Measurements from ENCODE around the gene CCDC51.

CCDC51 gene

DNA sequence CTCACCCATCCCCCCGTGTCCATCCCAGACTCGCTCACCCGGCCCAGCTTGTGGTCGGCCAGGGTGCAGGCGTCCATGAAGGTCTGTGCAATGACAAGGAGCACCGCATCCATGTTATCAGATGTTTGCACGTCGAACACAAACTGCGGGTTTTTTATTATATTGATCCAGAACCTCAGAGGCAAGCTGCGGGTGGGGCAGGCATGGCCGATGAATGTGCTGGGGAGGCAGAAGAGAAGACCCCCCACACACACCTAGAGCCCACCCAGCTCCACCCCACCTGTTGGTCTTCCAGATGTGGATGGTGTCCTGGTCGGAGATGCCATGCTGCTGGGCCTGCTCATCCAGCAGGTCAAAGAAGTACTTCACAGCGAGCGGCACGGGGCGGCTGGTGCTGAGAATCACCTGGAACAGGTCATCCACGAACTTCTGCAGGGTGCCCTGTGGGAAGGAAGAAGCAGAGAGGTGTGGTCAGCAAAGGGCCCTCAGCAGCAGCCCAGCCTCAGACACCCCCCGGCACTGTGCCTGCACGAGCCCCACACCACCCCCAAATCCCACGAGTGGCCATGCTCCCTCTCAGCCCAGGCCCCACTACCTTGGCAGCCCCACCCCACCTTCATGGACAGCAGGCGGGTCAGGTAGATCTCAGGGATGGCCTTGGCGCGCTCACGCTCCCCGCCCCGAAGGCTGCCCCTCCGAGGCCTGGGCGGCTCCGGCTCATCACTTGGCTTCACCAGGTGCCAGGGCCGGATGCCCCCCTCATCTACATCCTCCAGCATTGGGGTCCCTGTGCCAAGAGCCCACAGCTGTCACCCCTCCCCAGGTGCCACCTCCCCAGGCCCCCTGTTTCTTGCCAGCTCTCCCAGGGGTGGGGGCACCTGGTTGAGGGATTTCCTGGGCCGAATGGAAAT is 30.4 kb downstream of the CCDC51 start:
- peaks cover 4% of the 10 kb centered on the region for H3K4me1 ChIP-seq (ENCODE audit: control insufficient read depth, insufficient read depth, low read length)
- H3K4me2 ChIP-seq (ENCODE audit: low read length): no peak overlapping the region
- no peaks in the 10 kb centered on the region for H3K27me3 ChIP-seq (ENCODE audit: control insufficient read depth, insufficient read depth, low read length)
- peaks cover 43% of the 10 kb centered on the region for H3K36me3 ChIP-seq (ENCODE audit: insufficient read depth, low read length)
- H3K9me3 ChIP-seq (replicated peaks; ENCODE audit: low read length): no peaks in the 10 kb centered on the region
- H3K4me3 ChIP-seq (ENCODE audit: low read length): no peak overlapping the region
- H3K9ac ChIP-seq (ENCODE audit: low read depth, low read length): no peak overlapping the region

DNA sequence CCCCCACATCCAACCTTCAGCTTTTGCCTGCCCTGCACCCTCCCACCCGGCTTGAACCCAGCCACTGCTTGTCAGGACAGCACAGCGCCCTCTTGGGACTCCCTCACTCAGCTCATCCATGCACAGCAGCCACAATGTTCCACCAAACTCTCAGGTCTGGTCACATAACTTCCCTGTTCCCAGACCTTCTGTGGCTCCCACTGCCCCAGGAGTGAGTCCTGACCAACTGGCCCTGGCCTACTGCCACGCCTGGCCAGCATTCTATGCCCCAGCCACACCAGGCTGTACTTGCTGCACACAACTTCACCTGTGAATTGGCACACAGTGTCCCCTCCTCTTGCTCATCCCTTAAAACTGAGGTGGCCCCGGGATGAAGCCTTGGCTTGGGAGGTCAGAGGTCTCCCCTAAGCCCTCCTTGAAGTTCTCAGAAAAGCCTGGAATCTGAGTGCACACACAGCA is 31.1 kb downstream of the CCDC51 start:
- Histone ChIP-seq H3K36me3 (ENCODE audit: insufficient read depth, low read length) (peaks cover 48% of the 10 kb centered on the region), H3K27me3 (ENCODE audit: control insufficient read depth, insufficient read depth, low read length) (no peaks in the 10 kb centered on the region), H3K9me3 (replicated peaks; ENCODE audit: low read length) (no peaks in the 10 kb centered on the region)

DNA sequence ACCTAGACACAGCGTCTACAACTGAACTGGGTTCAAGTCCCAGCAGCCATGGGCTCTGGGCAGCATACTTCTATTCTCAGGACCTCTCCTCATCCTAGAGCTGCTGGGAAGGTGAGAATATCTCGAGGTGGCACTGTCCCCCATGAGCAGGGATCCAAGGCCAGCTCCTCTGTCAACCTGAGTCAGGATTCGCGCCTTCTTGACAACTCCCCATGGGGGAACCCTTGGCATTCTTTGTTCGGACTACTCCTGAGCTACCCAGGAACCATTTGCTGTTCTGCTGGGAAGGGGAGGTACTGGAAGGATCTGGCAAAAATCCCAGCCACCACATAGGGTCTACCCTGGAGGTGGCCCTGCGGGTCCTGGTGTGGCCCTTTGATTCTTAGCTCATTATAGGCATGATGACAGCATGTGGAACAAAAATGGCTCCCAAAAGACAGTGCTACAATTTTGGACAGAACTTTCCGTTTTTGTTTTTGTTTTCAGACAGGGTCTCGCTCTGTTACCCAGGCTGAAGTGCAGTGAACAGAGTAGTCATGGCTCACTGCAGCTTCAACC is 32.3 kb downstream of the CCDC51 start:
- Histone ChIP-seq H3K4me3 (ENCODE audit: low read length) (no peak overlapping the region), H3K4me2 (ENCODE audit: low read length) (no peak overlapping the region), H3K4me1 (ENCODE audit: control insufficient read depth, insufficient read depth, low read length) (peaks cover 11% of the 10 kb centered on the region), H3K36me3 (ENCODE audit: insufficient read depth, low read length) (peaks cover 49% of the 10 kb centered on the region), H3K9me3 (replicated peaks; ENCODE audit: low read length) (no peaks in the 10 kb centered on the region), H3K27me3 (ENCODE audit: control insufficient read depth, insufficient read depth, low read length) (no peaks in the 10 kb centered on the region), H3K9ac (ENCODE audit: low read depth, low read length) (no peak overlapping the region)

More for the DNA sequence above, 31.1 kb downstream of the CCDC51 start:
- Histone ChIP-seq H3K9ac (ENCODE audit: low read depth, low read length) (no peak overlapping the region), H3K4me2 (ENCODE audit: low read length) (no peak overlapping the region), H3K4me1 (ENCODE audit: control insufficient read depth, insufficient read depth, low read length) (peaks cover 7% of the 10 kb centered on the region), H3K4me3 (ENCODE audit: low read length) (no peak overlapping the region)

DNA sequence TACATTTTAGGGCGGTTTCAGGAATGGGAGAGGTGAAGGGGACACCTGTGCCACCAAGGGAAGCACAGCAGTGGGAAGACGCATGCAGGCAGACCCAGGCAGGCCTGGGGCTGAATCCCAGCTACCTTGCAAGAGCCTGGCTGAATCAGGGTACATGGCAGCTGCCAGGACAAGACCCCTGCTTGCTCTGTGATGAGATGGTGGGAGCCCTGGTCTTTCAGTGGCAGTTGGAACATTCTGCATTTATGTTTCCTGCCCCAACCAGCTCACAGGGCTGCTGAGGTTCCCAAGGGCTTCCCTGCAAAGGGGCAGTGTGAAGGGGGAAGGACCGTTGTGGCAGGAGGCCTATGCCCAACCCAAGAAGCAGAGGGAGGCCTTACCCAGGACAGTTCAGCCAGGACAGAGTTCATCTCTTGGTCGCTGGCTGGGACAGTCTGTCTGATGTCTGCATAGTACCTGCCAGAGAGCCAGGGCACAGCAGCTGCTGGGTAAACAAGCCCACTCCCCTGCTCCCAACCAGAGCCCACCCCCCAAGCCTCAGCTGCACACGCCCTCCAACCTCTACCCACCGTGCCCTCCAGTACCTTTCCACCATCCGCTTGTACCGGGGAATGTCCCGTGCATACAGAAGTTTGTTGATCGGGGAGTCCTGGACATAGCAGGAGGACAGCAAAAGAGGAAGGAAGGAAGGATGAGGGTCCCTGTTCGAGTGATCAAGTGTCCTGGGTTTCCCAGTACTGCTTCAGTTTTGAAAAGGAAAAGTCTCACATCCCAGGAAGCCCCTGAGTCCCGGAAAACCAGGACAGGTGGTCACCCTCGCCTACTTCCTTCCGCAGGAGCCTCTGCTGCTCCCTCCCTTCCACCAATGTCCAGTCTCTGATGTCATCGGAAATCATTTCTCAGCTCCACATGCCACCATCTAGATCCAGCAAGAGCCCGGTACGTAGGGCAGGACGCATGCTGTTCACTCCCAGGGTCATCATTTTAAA is 33.2 kb downstream of the CCDC51 start:
- no peak overlapping the region for H3K4me3 ChIP-seq (ENCODE audit: low read length)
- H3K4me2 ChIP-seq (ENCODE audit: low read length): no peak overlapping the region
- H3K27me3 ChIP-seq (ENCODE audit: control insufficient read depth, insufficient read depth, low read length): no peaks in the 10 kb centered on the region
- peaks cover 41% of the 10 kb centered on the region for H3K36me3 ChIP-seq (ENCODE audit: insufficient read depth, low read length)
- no peaks in the 10 kb centered on the region for H3K9me3 ChIP-seq (replicated peaks; ENCODE audit: low read length)
- no peak overlapping the region for H3K9ac ChIP-seq (ENCODE audit: low read depth, low read length)
- peaks cover 20% of the 10 kb centered on the region for H3K4me1 ChIP-seq (ENCODE audit: control insufficient read depth, insufficient read depth, low read length)

DNA sequence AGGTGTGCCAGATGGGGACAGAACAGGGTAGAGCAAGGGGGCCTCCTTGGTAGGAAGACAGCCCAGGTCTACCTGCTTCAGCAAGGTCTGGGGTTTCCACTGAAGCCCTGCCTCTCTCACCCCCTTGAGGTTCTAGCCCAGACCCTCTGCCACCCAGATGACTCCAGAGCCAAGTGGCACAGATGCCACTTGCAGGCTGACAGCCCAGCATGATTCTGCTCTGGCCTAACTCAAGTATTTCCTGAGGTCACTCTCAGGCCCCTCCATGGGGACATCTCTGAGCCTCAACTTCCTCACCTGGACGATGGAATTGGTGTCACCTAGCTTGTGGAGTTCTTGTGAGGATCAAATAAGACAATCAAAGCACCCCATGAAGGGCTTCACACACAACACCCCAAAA is 33.9 kb downstream of the CCDC51 start:
- Histone ChIP-seq H3K9me3 (replicated peaks; ENCODE audit: low read length) (no peaks in the 10 kb centered on the region), H3K4me2 (ENCODE audit: low read length) (no peak overlapping the region), H3K36me3 (ENCODE audit: insufficient read depth, low read length) (peaks cover 38% of the 10 kb centered on the region), H3K4me3 (ENCODE audit: low read length) (no peak overlapping the region), H3K4me1 (ENCODE audit: control insufficient read depth, insufficient read depth, low read length) (peaks cover 24% of the 10 kb centered on the region), H3K27me3 (ENCODE audit: control insufficient read depth, insufficient read depth, low read length) (no peaks in the 10 kb centered on the region), H3K9ac (ENCODE audit: low read depth, low read length) (no peak overlapping the region)

DNA sequence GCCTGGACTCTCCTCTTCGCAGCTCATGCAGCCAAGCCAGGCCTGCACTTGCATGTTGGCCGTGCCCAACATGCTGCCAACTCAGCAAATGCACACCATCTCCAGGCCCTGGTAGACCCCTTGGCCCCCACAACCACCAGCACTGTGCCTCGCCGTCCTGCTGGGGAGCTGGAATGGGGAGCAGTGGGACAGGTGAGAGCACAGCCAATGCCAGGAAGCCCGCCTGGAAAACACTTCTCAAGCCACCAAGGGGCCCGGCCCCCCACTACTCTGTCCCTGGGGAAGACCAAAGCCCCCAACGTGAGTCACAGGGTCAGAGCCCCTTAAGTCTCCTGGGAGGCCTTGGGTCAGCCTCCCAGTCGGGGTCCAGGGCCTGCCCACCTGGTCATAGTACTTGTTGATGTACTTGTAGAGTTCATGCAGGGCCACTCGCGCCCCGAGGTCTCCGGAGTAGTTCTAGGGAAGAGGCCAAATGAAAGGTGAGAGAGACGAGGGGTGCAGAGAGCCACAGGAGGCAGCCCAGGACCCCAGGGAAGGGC is 34.5 kb downstream of the CCDC51 start:
- Histone ChIP-seq H3K4me2 (ENCODE audit: low read length) (no peak overlapping the region), H3K9ac (ENCODE audit: low read depth, low read length) (no peak overlapping the region), H3K4me1 (ENCODE audit: control insufficient read depth, insufficient read depth, low read length) (peaks cover 24% of the 10 kb centered on the region), H3K27me3 (ENCODE audit: control insufficient read depth, insufficient read depth, low read length) (no peaks in the 10 kb centered on the region), H3K4me3 (ENCODE audit: low read length) (no peak overlapping the region), H3K36me3 (ENCODE audit: insufficient read depth, low read length) (peaks cover 38% of the 10 kb centered on the region), H3K9me3 (replicated peaks; ENCODE audit: low read length) (no peaks in the 10 kb centered on the region)

DNA sequence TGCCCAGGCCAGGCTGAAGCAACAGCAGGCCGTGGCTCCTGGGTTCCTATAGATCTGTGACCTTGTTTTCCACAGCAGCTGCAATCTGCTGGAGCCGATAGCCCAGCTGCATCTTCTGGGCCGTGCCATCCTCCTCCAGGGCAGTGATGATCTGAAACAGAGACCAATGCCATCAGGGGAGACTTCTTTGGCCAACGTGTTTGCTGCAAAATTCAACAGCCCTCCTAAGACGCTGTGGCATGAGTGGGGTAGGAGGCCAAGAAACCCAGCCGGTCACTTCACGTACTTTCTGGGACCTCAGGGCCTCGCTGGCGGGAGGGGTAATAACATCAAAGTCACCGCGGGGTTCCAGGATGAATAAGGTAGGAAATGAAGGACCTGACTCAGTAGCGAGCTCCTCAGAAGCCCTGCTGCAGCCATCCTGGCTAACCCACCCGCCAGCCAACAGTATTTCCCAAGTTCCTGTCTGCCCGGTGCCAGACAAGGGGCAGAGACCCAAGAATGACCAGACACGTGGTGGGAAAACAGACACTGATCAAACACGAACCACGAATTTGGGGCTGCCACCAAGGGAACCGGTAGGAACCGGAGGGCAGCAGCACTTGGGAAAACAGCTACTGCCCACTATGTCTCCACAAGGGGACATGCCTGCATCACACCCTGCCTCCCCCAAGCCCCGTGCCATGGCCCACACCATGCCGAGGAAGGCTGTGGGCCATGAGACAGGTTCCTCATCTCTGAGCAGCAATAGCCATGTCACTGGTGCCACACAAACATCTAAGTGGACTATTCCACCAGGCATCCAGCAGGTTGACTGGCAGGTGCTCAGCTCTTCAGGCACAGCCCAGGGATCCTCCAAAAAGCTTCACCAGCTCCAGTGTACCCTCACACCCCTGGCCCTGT is 35.2 kb downstream of the CCDC51 start:
- Histone ChIP-seq H3K4me1 (ENCODE audit: control insufficient read depth, insufficient read depth, low read length) (peaks cover 24% of the 10 kb centered on the region), H3K9ac (ENCODE audit: low read depth, low read length) (no peak overlapping the region), H3K9me3 (replicated peaks; ENCODE audit: low read length) (no peaks in the 10 kb centered on the region), H3K4me3 (ENCODE audit: low read length) (no peak overlapping the region), H3K4me2 (ENCODE audit: low read length) (no peak overlapping the region), H3K27me3 (ENCODE audit: control insufficient read depth, insufficient read depth, low read length) (no peaks in the 10 kb centered on the region), H3K36me3 (ENCODE audit: insufficient read depth, low read length) (peaks cover 31% of the 10 kb centered on the region)

GRCh38 chr3:48403533-48404439 is 36.1 kb downstream of the CCDC51 start:
- no peaks in the 10 kb centered on the region for H3K9me3 ChIP-seq (replicated peaks; ENCODE audit: low read length)

GRCh38 chr3:48402907-48403306 is 37.0 kb downstream of the CCDC51 start:
- Histone ChIP-seq H3K9me3 (replicated peaks; ENCODE audit: low read length) (no peaks in the 10 kb centered on the region), H3K4me1 (ENCODE audit: control insufficient read depth, insufficient read depth, low read length) (peaks cover 24% of the 10 kb centered on the region), H3K27me3 (ENCODE audit: control insufficient read depth, insufficient read depth, low read length) (peaks cover 4% of the 10 kb centered on the region), H3K4me3 (ENCODE audit: low read length) (no peak overlapping the region), H3K9ac (ENCODE audit: low read depth, low read length) (no peak overlapping the region), H3K36me3 (ENCODE audit: insufficient read depth, low read length) (peaks cover 21% of the 10 kb centered on the region), H3K4me2 (ENCODE audit: low read length) (no peak overlapping the region)

More at GRCh38 chr3:48403533-48404439, 36.1 kb downstream of the CCDC51 start:
- Histone ChIP-seq H3K9ac (ENCODE audit: low read depth, low read length) (no peak overlapping the region), H3K27me3 (ENCODE audit: control insufficient read depth, insufficient read depth, low read length) (peaks cover 4% of the 10 kb centered on the region), H3K4me2 (ENCODE audit: low read length) (no peak overlapping the region), H3K36me3 (ENCODE audit: insufficient read depth, low read length) (peaks cover 25% of the 10 kb centered on the region), H3K4me1 (ENCODE audit: control insufficient read depth, insufficient read depth, low read length) (peaks cover 24% of the 10 kb centered on the region), H3K4me3 (ENCODE audit: low read length) (no peak overlapping the region)
